Mucosa of descending colon (tissue), 3 donors: ENCODE measurements around the gene CPNE4. TPM values are rescaled to one million over a fixed set of nuclear protein-coding genes. Genes with fewer than 3 reads are reported as not detected.

ENCODE experiments used
- ATAC-seq: fragments of 200-7000 bp; cut with Tn5 transposase; one replicate; pipeline ENCODE4 v1.9.1; 2020; ENCODE audit warnings: mild to moderate bottlenecking, moderate library complexity
- DNase-seq, 3 donors: peaks; one replicate each; pipeline ENCODE4 v3.0.0-alpha.2; 2020
- H3K36me3 ChIP-seq: fragments of 200-600 bp; one replicate; pipeline ENCODE4 v1.8.0; 2021; ENCODE audit warnings: low read depth, mild to moderate bottlenecking
- H3K4me1 ChIP-seq: fragments of 200-600 bp; one replicate; pipeline ENCODE4 v1.8.0; 2021; ENCODE audit warnings: low read depth, mild to moderate bottlenecking
- H3K4me3 ChIP-seq: fragments of 200-600 bp; one replicate; pipeline ENCODE4 v1.8.0; 2021; ENCODE audit warnings: mild to moderate bottlenecking
- H3K9me3 ChIP-seq: fragments of 200-600 bp; one replicate; pipeline ENCODE4 v1.8.0; 2021; ENCODE audit warnings: mild to moderate bottlenecking
- intact Hi-C, 2 donors: fragments of 100-400 bp; cut with DNase I in 1 of 2; cut with micrococcal nuclease in 1 of 2; formaldehyde crosslinking; loops; one replicate each; pipeline versions ENCODE4 v1.11.0 to v1.11.1; 2022; cut with DNase I, micrococcal nuclease
- total RNA-seq, 3 donors: library from RNA; stranded (reverse); fragmentation: NEBNext Ultra II Directional in 2 of 3; extraction: Animal tissue kit (Norgen Biotek cat#: 25700) in 2 of 3; gene quantifications; one replicate each; pipeline versions ENCODE4 v1.2.1 to v1.2.4, GENCODE V29; 2021 to 2023
- TF ChIP-seq, protein P1 (sequence below): fragments of 200-600 bp; IDR thresholded peaks from one replicate; pipeline ENCODE4 v1.8.0; 2022; ENCODE audit warnings: antibody characterized with exemption, mild to moderate bottlenecking
- donor health status: DM: no; HTN: no; CAD: no; lungs with moderate emphysema.
- donor health status: DM: no; HTN: no; CAD: no.
- donor health status: DM: no; HTN: yes; CAD: no.

The CPNE4 gene
- total RNA-seq, 3 donors from 2014 or later, result 0.96 to 3.0 (median 1.1) TPM

DNA sequence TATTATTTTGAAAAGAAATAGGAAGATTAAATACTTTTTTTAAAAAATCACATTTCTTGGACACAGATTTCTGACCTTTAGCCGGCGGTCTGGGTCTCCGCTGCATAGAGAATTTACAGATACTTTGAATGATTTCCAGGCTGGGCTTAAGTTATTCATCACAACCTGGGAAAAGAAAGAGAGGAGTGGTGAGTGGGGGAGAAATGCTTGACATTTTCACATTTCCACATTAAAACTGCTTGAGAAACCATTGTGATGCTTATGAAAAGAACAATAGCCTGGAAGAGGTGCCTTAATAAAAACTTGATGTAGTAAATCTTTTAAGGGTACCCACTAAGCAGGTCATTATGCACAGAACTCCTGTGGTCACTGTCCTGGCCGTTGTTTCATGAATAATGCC, 365.2 kb downstream of the CPNE4 start:
- intact Hi-C loops, result no loop called here
- TF ChIP-seq, protein P1, sequence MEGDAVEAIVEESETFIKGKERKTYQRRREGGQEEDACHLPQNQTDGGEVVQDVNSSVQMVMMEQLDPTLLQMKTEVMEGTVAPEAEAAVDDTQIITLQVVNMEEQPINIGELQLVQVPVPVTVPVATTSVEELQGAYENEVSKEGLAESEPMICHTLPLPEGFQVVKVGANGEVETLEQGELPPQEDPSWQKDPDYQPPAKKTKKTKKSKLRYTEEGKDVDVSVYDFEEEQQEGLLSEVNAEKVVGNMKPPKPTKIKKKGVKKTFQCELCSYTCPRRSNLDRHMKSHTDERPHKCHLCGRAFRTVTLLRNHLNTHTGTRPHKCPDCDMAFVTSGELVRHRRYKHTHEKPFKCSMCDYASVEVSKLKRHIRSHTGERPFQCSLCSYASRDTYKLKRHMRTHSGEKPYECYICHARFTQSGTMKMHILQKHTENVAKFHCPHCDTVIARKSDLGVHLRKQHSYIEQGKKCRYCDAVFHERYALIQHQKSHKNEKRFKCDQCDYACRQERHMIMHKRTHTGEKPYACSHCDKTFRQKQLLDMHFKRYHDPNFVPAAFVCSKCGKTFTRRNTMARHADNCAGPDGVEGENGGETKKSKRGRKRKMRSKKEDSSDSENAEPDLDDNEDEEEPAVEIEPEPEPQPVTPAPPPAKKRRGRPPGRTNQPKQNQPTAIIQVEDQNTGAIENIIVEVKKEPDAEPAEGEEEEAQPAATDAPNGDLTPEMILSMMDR, result no peak
- H3K4me1 ChIP-seq, result no peaks in the 10 kb centered on the region
- ATAC-seq, result no peak
- no peaks in the 10 kb centered on the region for H3K36me3 ChIP-seq
- H3K9me3 ChIP-seq, result no peaks in the 10 kb centered on the region
- no peak for DNase-seq
- H3K4me3 ChIP-seq, result no peak overlapping the region

DNA sequence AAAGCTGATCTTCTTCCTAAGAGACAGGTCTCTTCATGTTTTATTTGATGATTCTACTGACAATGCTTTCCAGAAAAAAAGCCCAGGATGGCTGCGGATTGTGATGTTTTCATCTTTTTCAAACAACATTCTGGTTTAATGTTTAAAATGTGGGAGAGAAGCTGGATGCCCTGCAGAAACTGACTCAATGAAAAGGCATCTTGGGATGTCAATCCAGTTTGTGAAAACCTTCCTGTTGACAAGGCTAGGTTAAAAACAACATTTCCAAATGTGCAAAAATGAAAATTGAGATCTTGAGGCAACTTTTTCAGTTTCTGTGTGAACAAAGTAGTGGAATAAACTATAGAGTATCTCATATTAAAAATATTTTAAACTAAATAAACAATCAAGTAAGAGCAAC, 376.0 kb downstream of the CPNE4 start:
- H3K36me3 ChIP-seq, result no peaks in the 10 kb centered on the region
- no peaks in the 10 kb centered on the region for H3K9me3 ChIP-seq
- DNase-seq, result no peak
- ATAC-seq, result no peak
- intact Hi-C loops, result no loop called here
- H3K4me3 ChIP-seq, result no peak overlapping the region
- no peaks in the 10 kb centered on the region for H3K4me1 ChIP-seq
- TF ChIP-seq, protein P1, result no peak

GRCh38 chr3:131658115-131658514, 376.7 kb downstream of the CPNE4 start:
- H3K9me3 ChIP-seq, result no peaks in the 10 kb centered on the region
- ATAC-seq, result no peak
- no peaks in the 10 kb centered on the region for H3K4me1 ChIP-seq
- TF ChIP-seq, protein P1, result no peak
- H3K36me3 ChIP-seq, result no peaks in the 10 kb centered on the region
- no peak overlapping the region for H3K4me3 ChIP-seq
- intact Hi-C loops, result no loop called here
- DNase-seq, result no peak

GRCh38 chr3:131655070-131655690, 379.6 kb downstream of the CPNE4 start:
- Histone ChIP-seq H3K36me3 (no peaks in the 10 kb centered on the region), H3K4me3 (no peak overlapping the region), H3K9me3 (no peaks in the 10 kb centered on the region), H3K4me1 (no peaks in the 10 kb centered on the region)
- DNase-seq, result no peak
- TF ChIP-seq, protein P1, result no peak
- intact Hi-C loops, result no loop called here
- no peak for ATAC-seq

- H3K4me3 ChIP-seq, result no peak overlapping the region
- H3K4me1 ChIP-seq, result no peaks in the 10 kb centered on the region
- no peak for ATAC-seq
- no peak for DNase-seq
- intact Hi-C loops, result no loop called here
- TF ChIP-seq, protein P1, result no peak
- H3K36me3 ChIP-seq, result no peaks in the 10 kb centered on the region
- no peaks in the 10 kb centered on the region for H3K9me3 ChIP-seq
Measured at GRCh38 chr3:131645638-131646037, 389.2 kb downstream of the CPNE4 start.
